ENCODE data around the gene ASPHD2.

ASPHD2 gene

GRCh38 chr22:26395926-26396325, 33.1 kb upstream of the ASPHD2 start:
- H3K27ac ChIP-seq (ENCODE audit: extremely low read depth, low read depth, low read length), result no peak overlapping the region
- ChIA-PET POLR2A (no interaction called here), CTCF (interaction anchor here (0.5 to 17.9 kb wide), 9 partner anchors 9 to 283 kb away, joined by 3 to 267 read pairs (median 4); no protein-coding TSS in a partner anchor)
- no peaks in the 10 kb centered on the region for H3K4me1 ChIP-seq (ENCODE audit: control insufficient read depth, insufficient read depth, low read length)
- no peaks in the 10 kb centered on the region for H3K36me3 ChIP-seq (ENCODE audit: control insufficient read depth in 2 of 2, insufficient read depth in 1 of 2, low read length in 2 of 2)
- no peak for TF ChIP-seq ZNF23 (tag by site-specific recombination; IDR thresholded peaks at IDR 0.05; ENCODE audit: borderline replicate concordance)
- TF ChIP-seq ZIC2 (tag by site-specific recombination; IDR thresholded peaks at IDR 0.05), result 0 out of 2 replicates have a peak, but pooled peaks have one; percentile 10
- no peak overlapping the region for H3K4me3 ChIP-seq (ENCODE audit: low read depth, low read length)
- H3K9me3 ChIP-seq (ENCODE audit: control insufficient read depth, insufficient read depth, low read depth, low read length), result no peaks in the 10 kb centered on the region

- ChIA-PET CTCF (interaction anchor here (1.1 to 17.9 kb wide), 6 partner anchors 17 to 103 kb away, joined by 3 to 267 read pairs (median 4); no protein-coding TSS in a partner anchor), POLR2A (no interaction called here)
- Histone ChIP-seq H3K27ac (ENCODE audit: extremely low read depth, low read depth, low read length) (no peak overlapping the region), H3K4me1 (ENCODE audit: control insufficient read depth, insufficient read depth, low read length) (no peaks in the 10 kb centered on the region), H3K4me3 (ENCODE audit: low read depth, low read length) (no peak overlapping the region), H3K36me3 (ENCODE audit: control insufficient read depth in 2 of 2, insufficient read depth in 1 of 2, low read length in 2 of 2) (no peaks in the 10 kb centered on the region), H3K9me3 (ENCODE audit: control insufficient read depth, insufficient read depth, low read depth, low read length) (no peaks in the 10 kb centered on the region)
- TF ChIP-seq CTCF (tag by site-specific recombination; IDR thresholded peaks at IDR 0.05) (peak; percentile 61; the same call in 1 of the 2 replicates), ZNF16 (tag by site-specific recombination; IDR thresholded peaks at IDR 0.05; ENCODE audit: low read depth) (no peak), ZBTB17 (tag by site-specific recombination; IDR thresholded peaks at IDR 0.05) (0 out of 2 replicates have a peak, but pooled peaks have one; percentile 17), ZFP69B (tag by site-specific recombination; IDR thresholded peaks at IDR 0.05) (no peak), ZNF654 (tag by site-specific recombination; IDR thresholded peaks at IDR 0.05; ENCODE audit: low read depth) (peak; percentile 88)
Measured at GRCh38 chr22:26398741-26399153, 30.3 kb upstream of the ASPHD2 start.

GRCh38 chr22:26399289-26399688, 29.8 kb upstream of the ASPHD2 start:
- Histone ChIP-seq H3K36me3 (ENCODE audit: control insufficient read depth in 2 of 2, insufficient read depth in 1 of 2, low read length in 2 of 2) (no peaks in the 10 kb centered on the region), H3K4me1 (ENCODE audit: control insufficient read depth, insufficient read depth, low read length) (no peaks in the 10 kb centered on the region), H3K9me3 (ENCODE audit: control insufficient read depth, insufficient read depth, low read depth, low read length) (no peaks in the 10 kb centered on the region), H3K27ac (ENCODE audit: extremely low read depth, low read depth, low read length) (no peak overlapping the region), H3K4me3 (ENCODE audit: low read depth, low read length) (no peak overlapping the region)
- TF ChIP-seq PBX3 (CRISPR knock-in tag; IDR thresholded peaks at IDR 0.05) (no peak), ZNF341 (tag by site-specific recombination; IDR thresholded peaks at IDR 0.05; ENCODE audit: low read depth) (no peak), SALL2 (tag by site-specific recombination; IDR thresholded peaks at IDR 0.05; ENCODE audit: borderline replicate concordance) (no peak), ZNF24 (tag by site-specific recombination; IDR thresholded peaks at IDR 0.05) (no peak), ZNF837 (tag by site-specific recombination; IDR thresholded peaks at IDR 0.05) (no peak), ZNF202 (tag by site-specific recombination; IDR thresholded peaks at IDR 0.05; ENCODE audit: borderline replicate concordance) (no peak), ZNF704 (tag by site-specific recombination; IDR thresholded peaks at IDR 0.05) (no peak), WT1 (tag by site-specific recombination; IDR thresholded peaks at IDR 0.05) (no peak), ZBTB10 (tag by site-specific recombination; IDR thresholded peaks at IDR 0.05) (no peak), REPIN1 (tag by site-specific recombination; IDR thresholded peaks at IDR 0.05; ENCODE audit: low read depth) (no peak), ZSCAN18 (tag by site-specific recombination; IDR thresholded peaks at IDR 0.05) (no peak), ZNF791 (tag by site-specific recombination; IDR thresholded peaks at IDR 0.05) (no peak), ZNF433 (tag by site-specific recombination; IDR thresholded peaks at IDR 0.05; ENCODE audit: low read depth) (no peak), ZNF155 (tag by site-specific recombination; IDR thresholded peaks at IDR 0.05) (no peak), ZBTB48 (tag by site-specific recombination; IDR thresholded peaks at IDR 0.05) (no peak)
- ChIA-PET POLR2A (no interaction called here), CTCF (interaction anchor here (0.9 to 17.9 kb wide), 5 partner anchors 17 to 92 kb away, joined by 3 to 267 read pairs (median 3); no protein-coding TSS in a partner anchor)

Data from HEK293 (cell line).